HuH-7.5 (cell line): ENCODE results near the gene CDK7.
"Not testable (repeated sequence)": the region's sequence is repeated elsewhere in the genome, so short reads cannot be mapped to it uniquely, and the experiment has no call there.

ENCODE experiments used
- DNase-seq: peaks from one replicate; pipeline ENCODE4 v3.0.0; 2011; ENCODE audit warnings: low spot score

Gene CDK7

GRCh38 chr5:69234457-69235268 lies at the start of gene CDK7:
Gene CDK7 (plus strand): TSS chr5:69234886. CDS start chr5:69234976, 90 bp downstream.
- DNase-seq = peak; percentile 73

- DNase-seq = no peak
These were observed 47.3 kb upstream of the CDK7 start for GRCh38 chr5:69187342-69187741.

- DNase-seq = no peak
These were observed 45.9 kb upstream of the CDK7 start for GRCh38 chr5:69188811-69189161.

GRCh38 chr5:69189162-69190086 lies 45.3 kb upstream of the CDK7 start, which contains the start of gene CENPH:
Gene CENPH (plus strand): TSS chr5:69189583. CDS start chr5:69189635, 52 bp downstream.
- peak; percentile 72 for DNase-seq

GRCh38 chr5:69202497-69202896 lies 32.2 kb upstream of the CDK7 start:
- DNase-seq = no peak

GRCh38 chr5:69206528-69207190 lies 28.0 kb upstream of the CDK7 start:
- DNase-seq = no peak

GRCh38 chr5:69209602-69210001 lies 25.1 kb upstream of the CDK7 start:
- DNase-seq = no peak

- DNase-seq = no peak
These were observed 23.5 kb upstream of the CDK7 start for GRCh38 chr5:69211200-69211599.

GRCh38 chr5:69212022-69212421 lies 22.7 kb upstream of the CDK7 start:
- no peak for DNase-seq

- DNase-seq = no peak
These were observed 21.0 kb upstream of the CDK7 start for GRCh38 chr5:69213513-69214215.

- DNase-seq = no peak
These were observed 17.6 kb upstream of the CDK7 start for GRCh38 chr5:69217151-69217511.

- DNase-seq = peak; percentile 84
These were observed 16.8 kb upstream of the CDK7 start for GRCh38 chr5:69217548-69218526.

- no peak for DNase-seq
These were observed 14.7 kb upstream of the CDK7 start for GRCh38 chr5:69219939-69220338.

GRCh38 chr5:69220371-69220770 lies 14.3 kb upstream of the CDK7 start:
- not testable (repeated sequence) for DNase-seq

GRCh38 chr5:69220833-69221232 lies 13.9 kb upstream of the CDK7 start:
- DNase-seq = not testable (repeated sequence)

- no peak for DNase-seq
These were observed 10.2 kb upstream of the CDK7 start for GRCh38 chr5:69224520-69224919.

- no peak for DNase-seq
These were observed 8.8 kb upstream of the CDK7 start for GRCh38 chr5:69225860-69226259.

GRCh38 chr5:69230181-69230580 lies 4.5 kb upstream of the CDK7 start:
- no peak for DNase-seq

GRCh38 chr5:69231281-69231680 lies 3.4 kb upstream of the CDK7 start:
- DNase-seq = no peak

GRCh38 chr5:69231851-69232250 lies 2.8 kb upstream of the CDK7 start:
- DNase-seq = no peak

- DNase-seq = not testable (repeated sequence)
These were observed 2.0 kb downstream of the CDK7 start for GRCh38 chr5:69236733-69237132.
